Stimulated activated CD4-positive, alpha-beta T cell treated with anti-CD3 and anti-CD28 coated beads, Interleukin-1b, Interleukin-23, amount 100 ng/mL, for 1 hour (primary cell): Measurements from ENCODE around the gene ACTL6A.
A peak's percentile ranks its signal among the peaks of the same experiment; 100 is the strongest.

Source experiments
- DNase-seq, 2 donors: peaks; one replicate each; pipeline ENCODE4 v3.0.0-alpha.2; 2020; ENCODE audit warnings: low read depth in 2 of 2

The ACTL6A gene

DNA sequence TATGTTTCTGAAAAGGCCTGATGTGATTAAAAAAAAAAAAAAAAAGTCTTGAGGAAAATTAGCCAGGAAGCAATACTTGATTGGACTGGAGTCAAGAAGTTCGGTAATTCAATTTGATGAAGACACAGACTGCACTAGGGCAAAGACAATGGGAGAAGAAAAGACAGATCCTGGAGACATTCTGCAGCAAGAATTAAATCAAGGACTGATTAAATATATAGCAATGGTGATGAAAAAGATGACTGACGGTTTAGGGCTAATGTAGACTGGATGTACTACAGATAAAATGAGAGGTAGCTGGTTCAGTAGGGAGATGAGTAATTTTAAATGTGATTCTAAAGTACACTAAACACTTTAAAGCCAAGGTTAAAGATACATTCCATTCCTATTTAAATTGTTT, 27.9 kb downstream of the ACTL6A start:
- DNase-seq = no peak

DNA sequence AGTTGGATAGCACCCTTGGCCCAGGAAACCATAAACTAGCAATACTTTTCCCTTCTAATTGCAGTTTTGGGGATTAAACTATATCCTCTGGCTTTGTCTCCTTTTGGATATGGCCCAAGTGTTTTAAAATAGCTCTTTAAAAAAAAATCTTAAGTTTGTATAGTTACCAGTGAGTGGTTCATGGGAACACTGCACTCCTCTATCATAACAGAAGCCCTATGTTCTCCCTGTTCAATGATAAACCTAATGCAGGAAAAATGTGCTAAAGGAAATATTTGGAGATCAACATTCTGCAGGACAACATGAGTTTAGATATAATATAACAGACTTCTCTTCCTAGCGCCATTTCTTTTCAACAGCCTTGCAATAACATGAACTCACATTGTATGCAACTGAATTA, 28.6 kb downstream of the ACTL6A start:
- DNase-seq = no peak

DNA sequence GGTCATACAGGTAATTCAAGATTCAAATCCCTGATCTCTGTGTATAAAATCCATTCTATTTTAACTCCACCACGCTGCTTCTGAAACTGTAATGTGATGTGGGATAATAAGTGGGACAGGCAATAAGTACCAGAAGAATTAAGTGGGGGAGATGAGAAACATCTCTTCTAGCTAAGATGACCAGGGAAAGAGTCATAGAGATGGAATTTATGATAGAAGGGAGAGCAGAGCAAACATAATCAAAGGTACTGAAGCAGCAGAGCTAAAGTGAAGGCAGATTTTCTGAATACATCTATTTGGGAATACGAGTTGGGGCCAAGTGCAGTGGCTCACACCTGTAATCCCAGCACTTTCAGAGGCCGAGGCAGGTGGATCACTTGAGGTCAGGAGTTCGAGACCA, 36.8 kb downstream of the ACTL6A start:
- no peak for DNase-seq

DNA sequence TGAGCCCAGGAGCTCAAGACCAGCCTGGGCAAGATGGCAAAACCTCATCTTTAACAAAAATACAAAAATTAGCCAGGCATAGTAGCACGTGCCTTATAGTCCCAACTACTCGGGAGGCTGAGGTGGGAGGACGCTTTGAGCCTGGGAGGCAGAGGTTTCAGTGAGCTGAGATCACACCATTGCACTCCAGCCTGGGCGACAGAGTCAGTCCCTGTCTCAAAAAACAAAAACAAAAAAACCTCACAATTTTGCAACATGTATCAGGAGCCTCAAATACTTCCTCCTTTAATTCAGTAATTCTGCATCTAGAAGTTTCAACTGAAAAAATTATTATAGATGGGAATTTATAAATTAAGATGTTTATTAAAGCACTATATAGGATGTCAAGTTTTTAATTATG, 40.6 kb downstream of the ACTL6A start:
- no peak for DNase-seq

DNA sequence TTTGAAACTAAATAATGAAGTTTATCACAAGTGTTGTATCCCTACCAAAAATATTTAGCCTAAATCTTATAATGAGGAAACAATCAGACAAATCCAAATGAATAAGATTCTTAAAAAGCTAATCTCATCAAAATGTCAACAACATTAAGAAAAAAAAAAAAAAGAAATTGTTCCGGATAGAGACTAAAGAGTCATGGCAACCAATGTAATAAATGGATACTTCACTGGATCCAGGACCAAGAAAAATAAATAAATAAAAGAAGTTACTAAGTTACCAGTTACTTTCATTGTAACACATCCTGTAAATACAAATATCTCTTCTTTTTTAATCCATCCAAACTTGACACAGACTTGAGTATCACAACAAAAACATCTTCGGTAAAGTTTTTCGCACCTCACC, 41.1 kb downstream of the ACTL6A start:
- no peak for DNase-seq

DNA sequence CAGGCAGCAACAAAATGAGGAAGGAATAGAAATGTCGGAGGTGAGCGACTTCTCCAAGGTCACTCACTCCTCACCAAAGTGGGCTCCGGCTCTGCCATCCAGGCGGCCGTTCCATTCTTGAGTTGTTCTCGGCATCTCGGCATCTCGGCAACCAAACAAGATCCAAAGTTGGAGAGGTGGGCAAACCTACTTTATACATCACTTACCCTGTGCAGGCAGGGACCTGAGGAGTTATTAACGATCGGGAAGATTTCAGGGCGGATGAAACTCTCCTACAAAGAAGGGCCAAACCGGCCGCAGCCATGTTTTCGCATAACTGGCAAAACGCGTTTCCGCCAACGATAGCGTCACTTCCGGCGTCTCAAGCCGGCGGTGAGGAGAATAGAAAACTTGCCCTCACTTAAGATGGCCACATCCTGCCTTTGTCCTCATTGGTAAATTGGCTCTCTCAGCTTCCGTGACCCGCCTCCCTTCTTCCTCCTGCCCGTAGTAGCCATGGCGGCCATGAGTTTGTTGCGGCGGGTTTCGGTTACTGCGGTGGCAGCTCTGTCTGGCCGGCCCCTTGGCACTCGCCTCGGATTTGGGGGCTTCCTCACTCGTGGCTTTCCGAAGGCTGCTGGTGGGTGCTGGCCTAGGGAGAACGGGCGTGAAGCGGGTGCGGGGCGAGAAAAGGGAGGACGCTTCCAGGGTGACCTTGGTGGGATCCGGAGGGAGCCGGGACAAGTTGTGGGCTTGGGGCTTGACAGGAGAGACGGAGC, 41.8 kb downstream of the ACTL6A start, which contains the start of the genes MRPL47 and NDUFB5:
Gene MRPL47 (minus strand): TSS at position 318 of the 758 bp plus-strand sequence. CDS start 14 bp downstream, at position 304.
Gene NDUFB5 (plus strand): TSS at position 474 of the 758 bp plus-strand sequence. CDS start 22 bp downstream, at position 496.
- peak; percentile 70 to 73 for DNase-seq

DNA sequence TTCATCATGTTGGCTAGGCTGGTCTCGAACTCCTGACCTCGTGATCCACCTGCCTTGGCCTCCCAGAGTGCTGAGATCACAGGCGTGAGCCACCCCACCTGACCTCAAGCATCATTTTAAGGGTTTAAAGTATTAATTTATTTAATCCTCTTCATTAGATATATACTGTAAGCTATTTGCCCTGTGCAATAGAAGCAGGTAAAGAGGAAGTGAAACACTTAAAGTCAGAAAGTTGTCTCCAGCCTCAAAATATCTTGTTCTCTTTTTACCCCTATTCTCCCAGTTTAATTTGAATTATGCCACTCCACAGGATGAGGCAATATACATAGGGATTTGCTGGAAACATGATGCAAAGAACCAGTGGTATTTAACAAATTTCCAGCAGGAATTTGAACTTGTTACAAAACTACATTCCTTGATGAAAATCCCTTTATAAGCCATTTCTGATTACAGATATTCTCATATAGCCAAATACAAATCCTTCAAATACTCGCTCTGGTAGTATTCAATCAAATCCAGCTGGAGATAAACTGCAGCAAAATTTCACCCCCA, 43.9 kb downstream of the ACTL6A start:
- DNase-seq = no peak

DNA sequence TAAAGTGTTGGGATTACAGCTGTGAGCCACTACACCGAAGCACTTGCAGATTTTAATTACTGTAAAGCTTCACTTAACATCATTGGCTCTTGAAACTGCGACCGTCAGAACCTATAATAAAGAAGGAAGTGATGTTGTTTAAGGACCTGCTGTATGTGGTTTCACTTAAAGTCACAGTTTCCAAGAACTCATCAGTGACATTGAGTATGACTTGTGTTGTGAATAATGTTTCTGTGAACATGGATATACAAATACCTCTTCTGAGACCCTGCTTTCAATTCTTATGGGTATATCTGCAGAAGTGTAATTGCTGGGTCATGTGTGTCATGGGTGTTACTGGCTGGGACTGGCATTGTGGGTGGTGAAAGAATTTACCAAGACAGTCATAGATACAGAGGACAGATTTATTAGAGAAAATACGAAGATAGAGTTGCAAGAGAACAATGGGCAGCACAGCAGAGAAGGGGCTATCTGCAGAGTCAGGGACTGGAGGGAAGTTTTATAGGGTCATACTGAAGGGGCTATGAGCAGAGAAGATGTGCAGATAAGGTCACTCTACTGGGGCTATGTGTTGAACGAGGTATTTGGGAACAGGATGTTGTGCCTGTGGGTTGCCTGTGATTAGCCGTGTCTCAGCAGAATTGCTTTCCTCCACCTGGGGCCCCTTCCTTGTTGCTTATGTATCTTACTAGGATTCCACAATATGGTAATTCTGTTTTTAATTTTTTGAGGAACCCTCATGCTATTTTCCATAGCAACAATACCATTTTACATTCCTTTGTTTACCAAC, 46.4 kb downstream of the ACTL6A start:
- DNase-seq = no peak

DNA sequence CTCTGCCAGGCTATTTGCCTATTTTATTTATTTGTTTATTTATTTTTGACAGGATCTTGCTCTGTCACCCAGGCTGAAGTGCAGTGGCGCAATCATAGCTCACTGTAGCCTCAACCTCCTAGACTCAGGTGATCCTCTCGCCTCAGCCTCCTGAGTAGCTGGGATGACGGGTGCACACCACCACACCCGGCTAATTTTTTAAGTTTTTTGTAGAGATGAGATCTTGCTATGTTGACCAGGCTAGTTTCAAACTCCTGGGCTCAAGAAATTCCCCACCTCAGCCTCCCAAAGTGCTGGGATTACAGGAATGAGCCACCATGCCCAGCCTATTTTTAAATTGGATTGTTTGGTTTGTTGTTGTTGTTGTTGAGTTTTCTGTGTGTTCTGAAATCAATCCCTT, 47.3 kb downstream of the ACTL6A start:
- DNase-seq = no peak

DNA sequence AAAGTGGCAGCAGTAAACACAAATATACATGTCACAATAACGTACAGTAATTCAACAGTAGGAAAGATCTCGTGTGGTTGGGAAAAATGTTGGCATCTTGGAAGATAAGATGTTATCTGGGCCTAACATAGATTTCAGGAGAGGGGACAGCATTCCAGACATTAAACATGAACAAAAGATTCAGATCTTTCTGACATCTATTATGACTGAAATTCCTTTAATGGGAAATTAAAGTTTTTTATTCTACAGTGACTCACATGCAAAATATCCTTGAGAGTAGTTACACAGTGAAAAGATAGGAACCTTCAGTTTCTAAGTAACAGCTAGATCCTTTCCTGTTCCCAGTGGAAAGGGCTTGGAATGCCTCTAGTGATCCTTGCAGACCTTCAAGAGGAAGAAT, 51.1 kb downstream of the ACTL6A start:
- no peak for DNase-seq

DNA sequence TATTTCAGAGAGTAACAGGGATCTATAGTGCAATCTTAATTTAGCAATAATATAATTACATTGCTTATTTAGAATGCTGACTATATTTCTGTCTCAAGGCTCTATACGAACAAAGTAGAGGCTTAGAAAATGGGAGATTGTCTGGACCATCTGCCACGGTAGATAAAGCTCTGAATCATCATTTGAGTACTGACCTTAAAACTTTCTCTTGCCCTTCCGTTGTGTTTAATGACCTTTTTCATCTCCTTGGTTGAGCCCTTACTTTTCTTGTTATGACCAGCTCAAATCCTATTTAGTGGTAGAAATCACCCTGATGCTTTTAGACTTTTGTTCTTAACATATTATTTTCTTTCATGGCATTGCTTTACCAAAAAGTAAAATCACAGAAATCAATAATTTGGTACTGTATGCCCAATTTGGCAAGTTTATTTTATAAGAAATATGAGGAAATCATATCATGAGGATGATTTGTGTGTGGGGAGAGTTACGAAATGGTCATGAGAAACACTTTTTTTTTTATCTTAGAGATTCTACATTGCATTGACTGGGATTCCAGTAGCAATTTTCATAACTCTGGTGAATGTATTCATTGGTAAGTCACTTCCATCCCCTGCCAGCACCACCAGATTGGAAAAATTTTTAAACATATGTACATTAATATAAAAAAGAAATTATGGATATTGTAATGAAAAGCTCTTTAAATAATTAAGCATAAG, 52.9 kb downstream of the ACTL6A start:
- no peak for DNase-seq

DNA sequence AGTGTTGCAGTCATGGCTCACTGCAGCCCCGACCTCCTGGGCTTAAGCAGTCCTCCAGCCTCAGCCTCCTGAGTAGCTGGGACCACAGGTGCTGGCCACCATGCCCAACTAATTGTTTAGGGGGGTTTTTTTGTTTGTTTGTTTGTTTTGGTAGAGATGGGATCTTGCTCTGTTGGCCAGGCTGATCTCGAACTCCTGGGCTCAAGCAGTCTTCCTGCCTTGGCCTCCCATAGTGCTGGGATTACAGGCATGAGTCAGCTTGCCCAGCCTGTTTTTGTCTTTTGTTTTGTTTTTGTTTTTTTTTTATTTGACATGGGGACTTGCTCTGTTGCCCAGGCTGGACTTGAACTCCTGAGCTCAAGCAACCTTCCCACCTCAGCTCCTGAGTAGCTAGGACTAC, 59.3 kb downstream of the ACTL6A start:
- DNase-seq = no peak

DNA sequence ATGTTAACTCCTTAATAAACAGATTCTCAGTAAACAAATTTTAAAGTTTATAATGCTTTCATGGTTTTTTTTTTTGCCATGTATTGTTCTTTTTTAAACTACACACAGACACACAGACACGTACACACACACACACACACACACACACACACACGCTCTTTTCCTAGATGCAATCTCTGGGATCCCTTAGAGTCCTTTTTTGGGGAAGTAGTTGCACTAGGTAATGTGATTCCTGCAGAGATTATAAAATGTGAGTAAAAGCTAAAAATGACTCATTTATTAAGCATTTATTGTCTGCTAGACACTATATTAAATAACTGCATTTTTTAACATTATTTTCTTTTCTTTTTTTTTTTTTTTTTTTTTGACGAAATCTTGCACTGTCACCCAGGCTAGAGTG, 61.7 kb downstream of the ACTL6A start:
- no peak for DNase-seq

DNA sequence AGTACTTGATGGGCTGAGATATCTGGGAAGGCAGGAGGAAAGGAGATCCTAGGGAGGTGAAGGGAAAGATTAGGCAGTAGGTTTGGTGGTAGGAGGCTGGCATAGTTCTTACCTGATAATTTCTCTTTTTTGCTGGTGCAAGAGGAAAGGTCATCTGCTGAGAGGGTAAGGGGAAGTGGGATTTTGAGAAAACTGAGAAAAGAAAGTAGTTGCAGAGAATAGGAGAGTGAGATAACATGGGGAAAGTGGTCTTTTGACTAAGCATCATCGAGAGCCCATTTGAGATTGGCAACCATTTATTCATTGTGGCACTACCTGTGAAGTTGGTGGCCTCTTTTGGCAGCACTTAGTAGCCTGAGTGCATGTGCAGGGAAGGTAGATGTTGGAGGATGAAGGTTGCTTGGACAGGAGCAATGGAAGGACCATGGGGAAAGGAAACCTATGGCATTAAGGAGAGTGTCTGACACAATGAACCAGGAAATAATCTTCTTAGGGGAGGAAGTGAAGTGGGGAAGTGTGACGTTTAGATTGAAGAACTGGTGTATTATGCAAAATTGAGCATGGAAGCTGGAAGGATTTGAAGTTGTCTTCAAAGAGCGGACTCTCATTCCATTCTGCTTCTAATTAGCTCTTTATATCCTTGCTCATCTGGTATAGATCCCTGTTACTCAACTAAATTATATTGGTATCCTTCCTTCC, 68.2 kb downstream of the ACTL6A start:
- DNase-seq = no peak
